HK-2 (cell line): ENCODE measurements around the gene FGF3.

ENCODE experiments used
- DNase-seq: peaks from one replicate; pipeline ENCODE4 v3.0.0-alpha.2; 2018; ENCODE audit not compliant: unreplicated experiment

Gene FGF3

GRCh38 chr11:69825037-69825834 lies 6.0 kb upstream of the FGF3 start:
- no peak for DNase-seq

- DNase-seq, result no peak
Observed at GRCh38 chr11:69823641-69824265, 4.5 kb upstream of the FGF3 start.

GRCh38 chr11:69822676-69823494 lies 3.7 kb upstream of the FGF3 start:
- DNase-seq, result no peak

GRCh38 chr11:69821511-69822040 lies 2.4 kb upstream of the FGF3 start:
- DNase-seq, result no peak

GRCh38 chr11:69820441-69820840 lies 1.2 kb upstream of the FGF3 start:
- DNase-seq, result no peak

GRCh38 chr11:69819541-69820070 lies 390 bp upstream of the FGF3 start:
- no peak for DNase-seq

- no peak for DNase-seq
Observed at GRCh38 chr11:69818231-69818602, 999 bp downstream of the FGF3 start.

GRCh38 chr11:69817265-69818230 lies 1.7 kb downstream of the FGF3 start:
- no peak for DNase-seq

GRCh38 chr11:69816671-69817070 lies 2.5 kb downstream of the FGF3 start:
- no peak for DNase-seq

- DNase-seq, result no peak
Observed at GRCh38 chr11:69815973-69816372, 3.2 kb downstream of the FGF3 start.

- no peak for DNase-seq
Observed at GRCh38 chr11:69814902-69815301, 4.3 kb downstream of the FGF3 start.

GRCh38 chr11:69814411-69814810 lies 4.8 kb downstream of the FGF3 start:
- no peak for DNase-seq

- DNase-seq, result no peak
Observed at GRCh38 chr11:69813839-69814238, 5.4 kb downstream of the FGF3 start.

GRCh38 chr11:69812946-69813345 lies 6.3 kb downstream of the FGF3 start:
- DNase-seq, result no peak

- DNase-seq, result no peak
Observed at GRCh38 chr11:69812256-69812655, 7.0 kb downstream of the FGF3 start.

GRCh38 chr11:69811431-69811830 lies 7.8 kb downstream of the FGF3 start:
- no peak for DNase-seq

- no peak for DNase-seq
Observed at GRCh38 chr11:69810289-69811118, 8.7 kb downstream of the FGF3 start.

GRCh38 chr11:69808667-69809086 lies 10.5 kb downstream of the FGF3 start:
- DNase-seq, result no peak

GRCh38 chr11:69807106-69807815 lies 12.0 kb downstream of the FGF3 start:
- DNase-seq, result no peak
